ENCODE results near the gene PITRM1. TPM values are rescaled to one million over a fixed set of nuclear protein-coding genes. Genes with fewer than 3 reads are reported as not detected.

PITRM1 gene
- total RNA-seq, 2 donors from 2014 or later, result 47.7 to 103 TPM

GRCh38 chr10:3150961-3151360, 21.6 kb downstream of the PITRM1 start:
- Histone ChIP-seq H3K4me1 (replicated peaks) (no peaks in the 10 kb centered on the region), H3K27ac (no peak overlapping the region), H3K36me3 (peaks cover 0 to 16% of the 10 kb centered on the region in 2 donors), H3K9me3 (no peaks in the 10 kb centered on the region), H3K27me3 (replicated peaks; ENCODE audit: insufficient read depth) (no peaks in the 10 kb centered on the region), H3K4me3 (no peak overlapping the region)
- DNase-seq (ENCODE audit: low spot score), result no peak
- intact Hi-C loops (cut with DNase I), result no loop called here
- WGBS, result 91% methylated on average over 14 of the region's 14 CpGs
- TF ChIP-seq CTCF (IDR thresholded peaks at IDR 0.05) (no peak), POLR2AphosphoS5 (IDR thresholded peaks at IDR 0.05) (no peak), POLR2A (IDR thresholded peaks at IDR 0.05) (no peak)

- no peak overlapping the region for H3K27ac ChIP-seq
- no peaks in the 10 kb centered on the region for H3K4me1 ChIP-seq (replicated peaks)
- DNase-seq (ENCODE audit: low spot score), result no peak
- WGBS, result 94% methylated on average over 13 of the region's 13 CpGs
- no peak for TF ChIP-seq POLR2AphosphoS5 (IDR thresholded peaks at IDR 0.05)
- no peak for TF ChIP-seq POLR2A (IDR thresholded peaks at IDR 0.05)
- no peak for TF ChIP-seq CTCF (IDR thresholded peaks at IDR 0.05)
- no peak overlapping the region for H3K4me3 ChIP-seq
- intact Hi-C loops (cut with DNase I), result no loop called here
- peaks cover 0 to 12% of the 10 kb centered on the region in 2 donors for H3K36me3 ChIP-seq
- no peaks in the 10 kb centered on the region for H3K27me3 ChIP-seq (replicated peaks; ENCODE audit: insufficient read depth)
- no peaks in the 10 kb centered on the region for H3K9me3 ChIP-seq
Measured at GRCh38 chr10:3150366-3150765, 22.2 kb downstream of the PITRM1 start.

- intact Hi-C loops (cut with DNase I), result no loop called here
- 85% methylated on average over 11 of the region's 11 CpGs for WGBS
- Histone ChIP-seq H3K36me3 (peaks cover 0 to 9% of the 10 kb centered on the region in 2 donors), H3K4me1 (replicated peaks) (no peaks in the 10 kb centered on the region), H3K9me3 (no peaks in the 10 kb centered on the region), H3K27me3 (replicated peaks; ENCODE audit: insufficient read depth) (no peaks in the 10 kb centered on the region), H3K4me3 (no peak overlapping the region), H3K27ac (no peak overlapping the region)
- DNase-seq (ENCODE audit: low spot score), result no peak
- TF ChIP-seq CTCF (IDR thresholded peaks at IDR 0.05) (no peak), POLR2A (IDR thresholded peaks at IDR 0.05) (no peak), POLR2AphosphoS5 (IDR thresholded peaks at IDR 0.05) (no peak)
Measured at GRCh38 chr10:3149918-3150317, 22.7 kb downstream of the PITRM1 start.

- Histone ChIP-seq H3K27me3 (replicated peaks; ENCODE audit: insufficient read depth) (no peaks in the 10 kb centered on the region), H3K36me3 (peaks cover 0 to 9% of the 10 kb centered on the region in 2 donors), H3K4me1 (replicated peaks) (no peaks in the 10 kb centered on the region), H3K4me3 (no peak overlapping the region), H3K27ac (no peak overlapping the region), H3K9me3 (no peaks in the 10 kb centered on the region)
- DNase-seq (ENCODE audit: low spot score), result no peak
- TF ChIP-seq CTCF (IDR thresholded peaks at IDR 0.05) (no peak), POLR2AphosphoS5 (IDR thresholded peaks at IDR 0.05) (no peak), POLR2A (IDR thresholded peaks at IDR 0.05) (no peak)
- intact Hi-C loops (cut with DNase I), result no loop called here
- WGBS, result 67% methylated on average over 9 of the region's 9 CpGs
Measured at GRCh38 chr10:3148994-3149393, 23.6 kb downstream of the PITRM1 start.

- H3K27ac ChIP-seq, result no peak overlapping the region
- intact Hi-C loops (cut with DNase I), result no loop called here
- WGBS, result 87% methylated on average over 17 of the region's 17 CpGs
- TF ChIP-seq POLR2A (IDR thresholded peaks at IDR 0.05) (no peak), CTCF (IDR thresholded peaks at IDR 0.05) (no peak), POLR2AphosphoS5 (IDR thresholded peaks at IDR 0.05) (no peak)
- no peak for DNase-seq (ENCODE audit: low spot score)
- H3K9me3 ChIP-seq, result no peaks in the 10 kb centered on the region
- no peaks in the 10 kb centered on the region for H3K27me3 ChIP-seq (replicated peaks; ENCODE audit: insufficient read depth)
- peaks cover 0 to 12% of the 10 kb centered on the region in 2 donors for H3K36me3 ChIP-seq
- H3K4me3 ChIP-seq, result no peak overlapping the region
- H3K4me1 ChIP-seq (replicated peaks), result no peaks in the 10 kb centered on the region
Measured at GRCh38 chr10:3148041-3148440, 24.5 kb downstream of the PITRM1 start.
